ENCODE results near the gene NAPA. TPM values are rescaled to one million over a fixed set of nuclear protein-coding genes. Genes with fewer than 3 reads are reported as not detected.

Gene NAPA
- polyA plus RNA-seq, 1 donor from 2014 or later = 100 TPM

DNA sequence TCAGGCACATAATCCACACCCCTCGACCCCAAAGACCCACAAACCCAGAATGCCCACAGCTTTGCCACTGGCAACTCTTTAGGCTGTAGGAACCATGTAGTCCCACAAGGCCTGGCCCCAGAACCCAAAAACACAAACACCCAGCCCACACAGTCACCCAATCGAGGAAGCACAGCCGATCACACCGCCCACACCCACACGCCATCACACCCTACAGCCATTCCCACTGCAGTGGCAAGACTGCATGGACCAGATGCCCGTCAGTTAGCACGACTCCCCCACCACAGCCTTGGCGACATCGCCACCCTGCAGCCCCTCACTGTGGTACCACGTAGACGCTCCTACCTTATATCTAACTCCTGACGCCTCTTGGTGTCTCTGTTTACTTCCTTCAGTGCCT is 71.5 kb downstream of the NAPA start:
- Histone ChIP-seq H3K79me2 (replicated peaks; ENCODE audit: insufficient read depth, low read length) (no peaks in the 10 kb centered on the region), H3K4me2 (ENCODE audit: low read length) (no peak overlapping the region), H3K27ac (ENCODE audit: low read length) (peak overlapping the region; percentile 49), H2AFZ (ENCODE audit: low read depth, low read length) (no peak overlapping the region), H3K9ac (ENCODE audit: low read length) (no peak overlapping the region), H3K4me3 (ENCODE audit: low read length) (no peak overlapping the region), H3F3A (ENCODE audit: insufficient read depth, low read length, poor library complexity, severe bottlenecking) (no peaks in the 10 kb centered on the region), H3K9me2 (ENCODE audit: insufficient read depth, low read length) (no peaks in the 10 kb centered on the region), H3K27me3 (ENCODE audit: insufficient read depth, low read depth, low read length) (peaks cover 5% of the 10 kb centered on the region), H3K9me3 (ENCODE audit: low read length) (no peaks in the 10 kb centered on the region), H3K36me3 (ENCODE audit: insufficient read depth, low read length) (no peaks in the 10 kb centered on the region), H4K20me1 (ENCODE audit: insufficient read depth) (no peaks in the 10 kb centered on the region)
- TF ChIP-seq SMC3 (conservative IDR thresholded peaks at IDR 0.05; ENCODE audit: poor library complexity) (no peak), POLR2AphosphoS5 (IDR thresholded peaks at IDR 0.05) (no peak), TAF1 (IDR thresholded peaks at IDR 0.05; ENCODE audit: low read depth) (no peak), MXI1 (conservative IDR thresholded peaks at IDR 0.05; ENCODE audit: poor library complexity, severe bottlenecking) (no peak), EP300 (conservative IDR thresholded peaks at IDR 0.05; ENCODE audit: poor library complexity, severe bottlenecking) (no peak), EZH2 (IDR thresholded peaks at IDR 0.05; ENCODE audit: borderline replicate concordance, insufficient read depth, low read length, poor library complexity, severe bottlenecking) (no peak), RAD21 (conservative IDR thresholded peaks at IDR 0.05) (no peak)
- TF ChIP-seq, protein P1, sequence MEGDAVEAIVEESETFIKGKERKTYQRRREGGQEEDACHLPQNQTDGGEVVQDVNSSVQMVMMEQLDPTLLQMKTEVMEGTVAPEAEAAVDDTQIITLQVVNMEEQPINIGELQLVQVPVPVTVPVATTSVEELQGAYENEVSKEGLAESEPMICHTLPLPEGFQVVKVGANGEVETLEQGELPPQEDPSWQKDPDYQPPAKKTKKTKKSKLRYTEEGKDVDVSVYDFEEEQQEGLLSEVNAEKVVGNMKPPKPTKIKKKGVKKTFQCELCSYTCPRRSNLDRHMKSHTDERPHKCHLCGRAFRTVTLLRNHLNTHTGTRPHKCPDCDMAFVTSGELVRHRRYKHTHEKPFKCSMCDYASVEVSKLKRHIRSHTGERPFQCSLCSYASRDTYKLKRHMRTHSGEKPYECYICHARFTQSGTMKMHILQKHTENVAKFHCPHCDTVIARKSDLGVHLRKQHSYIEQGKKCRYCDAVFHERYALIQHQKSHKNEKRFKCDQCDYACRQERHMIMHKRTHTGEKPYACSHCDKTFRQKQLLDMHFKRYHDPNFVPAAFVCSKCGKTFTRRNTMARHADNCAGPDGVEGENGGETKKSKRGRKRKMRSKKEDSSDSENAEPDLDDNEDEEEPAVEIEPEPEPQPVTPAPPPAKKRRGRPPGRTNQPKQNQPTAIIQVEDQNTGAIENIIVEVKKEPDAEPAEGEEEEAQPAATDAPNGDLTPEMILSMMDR (IDR thresholded peaks at IDR 0.05; ENCODE audit: poor library complexity, severe bottlenecking) = no peak
- TF ChIP-seq, protein P2, sequence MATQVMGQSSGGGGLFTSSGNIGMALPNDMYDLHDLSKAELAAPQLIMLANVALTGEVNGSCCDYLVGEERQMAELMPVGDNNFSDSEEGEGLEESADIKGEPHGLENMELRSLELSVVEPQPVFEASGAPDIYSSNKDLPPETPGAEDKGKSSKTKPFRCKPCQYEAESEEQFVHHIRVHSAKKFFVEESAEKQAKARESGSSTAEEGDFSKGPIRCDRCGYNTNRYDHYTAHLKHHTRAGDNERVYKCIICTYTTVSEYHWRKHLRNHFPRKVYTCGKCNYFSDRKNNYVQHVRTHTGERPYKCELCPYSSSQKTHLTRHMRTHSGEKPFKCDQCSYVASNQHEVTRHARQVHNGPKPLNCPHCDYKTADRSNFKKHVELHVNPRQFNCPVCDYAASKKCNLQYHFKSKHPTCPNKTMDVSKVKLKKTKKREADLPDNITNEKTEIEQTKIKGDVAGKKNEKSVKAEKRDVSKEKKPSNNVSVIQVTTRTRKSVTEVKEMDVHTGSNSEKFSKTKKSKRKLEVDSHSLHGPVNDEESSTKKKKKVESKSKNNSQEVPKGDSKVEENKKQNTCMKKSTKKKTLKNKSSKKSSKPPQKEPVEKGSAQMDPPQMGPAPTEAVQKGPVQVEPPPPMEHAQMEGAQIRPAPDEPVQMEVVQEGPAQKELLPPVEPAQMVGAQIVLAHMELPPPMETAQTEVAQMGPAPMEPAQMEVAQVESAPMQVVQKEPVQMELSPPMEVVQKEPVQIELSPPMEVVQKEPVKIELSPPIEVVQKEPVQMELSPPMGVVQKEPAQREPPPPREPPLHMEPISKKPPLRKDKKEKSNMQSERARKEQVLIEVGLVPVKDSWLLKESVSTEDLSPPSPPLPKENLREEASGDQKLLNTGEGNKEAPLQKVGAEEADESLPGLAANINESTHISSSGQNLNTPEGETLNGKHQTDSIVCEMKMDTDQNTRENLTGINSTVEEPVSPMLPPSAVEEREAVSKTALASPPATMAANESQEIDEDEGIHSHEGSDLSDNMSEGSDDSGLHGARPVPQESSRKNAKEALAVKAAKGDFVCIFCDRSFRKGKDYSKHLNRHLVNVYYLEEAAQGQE (IDR thresholded peaks at IDR 0.05; ENCODE audit: borderline replicate concordance) = no peak

DNA sequence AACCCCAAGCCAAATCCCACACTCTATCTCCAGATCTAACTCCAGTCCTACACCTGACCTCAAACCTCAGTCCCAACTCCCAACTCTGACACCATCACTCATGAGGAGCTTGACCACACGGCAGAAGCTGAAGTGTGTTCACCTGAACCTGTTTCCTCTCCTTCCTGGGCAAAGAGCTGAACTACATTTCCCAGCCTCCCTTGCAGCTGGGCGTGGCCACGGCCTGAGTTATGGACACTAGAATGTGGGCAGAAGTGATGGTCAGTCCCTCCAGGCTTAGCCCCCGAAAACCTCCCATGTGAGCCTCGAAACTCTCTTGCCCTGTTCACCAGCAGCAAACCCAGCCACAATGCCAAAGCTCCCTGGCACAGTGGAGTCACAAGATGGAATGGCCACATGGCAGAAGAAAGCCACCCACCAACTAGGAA is 76.1 kb downstream of the NAPA start:
- H3K9me3 ChIP-seq (ENCODE audit: low read length) = no peaks in the 10 kb centered on the region
- H3K4me2 ChIP-seq (ENCODE audit: low read length) = no peak overlapping the region
- no peaks in the 10 kb centered on the region for H4K20me1 ChIP-seq (ENCODE audit: insufficient read depth)
- H3K36me3 ChIP-seq (ENCODE audit: insufficient read depth, low read length) = no peaks in the 10 kb centered on the region
- H3K9me2 ChIP-seq (ENCODE audit: insufficient read depth, low read length) = no peaks in the 10 kb centered on the region
- no peaks in the 10 kb centered on the region for H3F3A ChIP-seq (ENCODE audit: insufficient read depth, low read length, poor library complexity, severe bottlenecking)
- no peak for TF ChIP-seq RAD21 (conservative IDR thresholded peaks at IDR 0.05)
- no peak for TF ChIP-seq SMC3 (conservative IDR thresholded peaks at IDR 0.05; ENCODE audit: poor library complexity)
- TF ChIP-seq, protein P2 (IDR thresholded peaks at IDR 0.05; ENCODE audit: borderline replicate concordance) = no peak
- no peak for TF ChIP-seq POLR2AphosphoS5 (IDR thresholded peaks at IDR 0.05)
- TF ChIP-seq EP300 (conservative IDR thresholded peaks at IDR 0.05; ENCODE audit: poor library complexity, severe bottlenecking) = no peak
- H3K4me3 ChIP-seq (ENCODE audit: low read length) = no peak overlapping the region
- H2AFZ ChIP-seq (ENCODE audit: low read depth, low read length) = no peak overlapping the region
- no peaks in the 10 kb centered on the region for H3K27me3 ChIP-seq (ENCODE audit: insufficient read depth, low read depth, low read length)
- no peaks in the 10 kb centered on the region for H3K79me2 ChIP-seq (replicated peaks; ENCODE audit: insufficient read depth, low read length)
- H3K9ac ChIP-seq (ENCODE audit: low read length) = no peak overlapping the region
- no peak overlapping the region for H3K27ac ChIP-seq (ENCODE audit: low read length)

Other genes starting within 250 kb of the NAPA start
- gene INAFM1, start 240.2 kb downstream of the NAPA start, polyA plus RNA-seq = 6.6 and 11.5 TPM in 2 replicates
- gene C5AR1, start 205.2 kb downstream of the NAPA start, polyA plus RNA-seq = not detected in 2 replicates
- gene C5AR2, start 182.9 kb downstream of the NAPA start, polyA plus RNA-seq = not detected in 2 replicates
- 11.7 and 14.8 TPM in 2 replicates for gene DHX34, start 165.7 kb downstream of the NAPA start, polyA plus RNA-seq
- 357 and 379 TPM in 2 replicates for gene MEIS3, start 95.5 kb downstream of the NAPA start, polyA plus RNA-seq
- gene SLC8A2, start 43.2 kb downstream of the NAPA start, polyA plus RNA-seq = 14.1 and 18.3 TPM in 2 replicates
- gene KPTN, start 30.8 kb downstream of the NAPA start, polyA plus RNA-seq = 23.8 and 30.8 TPM in 2 replicates
- not detected in 2 replicates for gene ZNF541, start 58.1 kb upstream of the NAPA start, polyA plus RNA-seq
- gene BICRA, start 94.1 kb upstream of the NAPA start, polyA plus RNA-seq = 0.11 and 3.4 TPM in 2 replicates
- gene EHD2, start 198.4 kb upstream of the NAPA start, polyA plus RNA-seq = not detected in 2 replicates
- gene NOP53, start 230.5 kb upstream of the NAPA start, polyA plus RNA-seq = 65.0 and 87.0 TPM in 2 replicates